SHP77 treated with DMSO at 0.1 percent for 48 hours (cell line): ENCODE measurements around the gene LRFN2.

Source experiments
- DNase-seq: peaks from one replicate; lab custom pipeline; 2025; lab: John Stamatoyannopoulos, UW

The LRFN2 gene

GRCh38 chr6:40477246-40478126 is 109.7 kb downstream of the LRFN2 start:
- peak; percentile 2 for DNase-seq

- DNase-seq, result no peak
Observed at GRCh38 chr6:40476673-40477072, 110.5 kb downstream of the LRFN2 start.

- no peak for DNase-seq
Observed at GRCh38 chr6:40474937-40475336, 112.2 kb downstream of the LRFN2 start.

- DNase-seq, result no peak
Observed at GRCh38 chr6:40473026-40473425, 114.1 kb downstream of the LRFN2 start.

- no peak for DNase-seq
Observed at GRCh38 chr6:40472353-40472752, 114.8 kb downstream of the LRFN2 start.

GRCh38 chr6:40471243-40471642 is 115.9 kb downstream of the LRFN2 start:
- no peak for DNase-seq

GRCh38 chr6:40469323-40469722 is 117.8 kb downstream of the LRFN2 start:
- DNase-seq, result no peak

- no peak for DNase-seq
Observed at GRCh38 chr6:40466986-40467539, 120.1 kb downstream of the LRFN2 start.

- no peak for DNase-seq
Observed at GRCh38 chr6:40461643-40462042, 125.5 kb downstream of the LRFN2 start.

GRCh38 chr6:40460380-40460779 is 126.8 kb downstream of the LRFN2 start:
- no peak for DNase-seq

GRCh38 chr6:40457261-40457660 is 129.9 kb downstream of the LRFN2 start:
- DNase-seq, result no peak

GRCh38 chr6:40456390-40457013 is 130.7 kb downstream of the LRFN2 start:
- no peak for DNase-seq

GRCh38 chr6:40455686-40456389 is 131.3 kb downstream of the LRFN2 start:
- DNase-seq, result no peak

GRCh38 chr6:40450483-40450882 is 136.7 kb downstream of the LRFN2 start:
- DNase-seq, result no peak

- DNase-seq, result no peak
Observed at GRCh38 chr6:40444811-40445210, 142.4 kb downstream of the LRFN2 start.

GRCh38 chr6:40444312-40444711 is 142.9 kb downstream of the LRFN2 start:
- no peak for DNase-seq

GRCh38 chr6:40443842-40444241 is 143.3 kb downstream of the LRFN2 start:
- DNase-seq, result no peak

GRCh38 chr6:40442591-40442990 is 144.6 kb downstream of the LRFN2 start:
- DNase-seq, result no peak

GRCh38 chr6:40441150-40441549 is 146.0 kb downstream of the LRFN2 start:
- DNase-seq, result no peak

GRCh38 chr6:40440053-40440452 is 147.1 kb downstream of the LRFN2 start:
- DNase-seq, result no peak

GRCh38 chr6:40439026-40439800 is 148.0 kb downstream of the LRFN2 start:
- DNase-seq, result no peak
